Fibroblast of gingiva (primary cell): Measurements from ENCODE around the gene GNAT2.

ENCODE experiments used
- DNase-seq: peaks from one replicate; pipeline ENCODE4 v3.0.0-alpha.2; 2011; ENCODE audit warnings: low read depth

Gene GNAT2

GRCh38 chr1:109557520-109557919 lies 61.9 kb downstream of the GNAT2 start:
- DNase-seq: no peak

GRCh38 chr1:109556563-109556962 lies 62.9 kb downstream of the GNAT2 start:
- no peak for DNase-seq
